Measurements from ENCODE around the gene SPATA2L.
"Not testable (repeated sequence)": the region's sequence is repeated elsewhere in the genome, so short reads cannot be mapped to it uniquely, and the experiment has no call there.

The SPATA2L gene

DNA sequence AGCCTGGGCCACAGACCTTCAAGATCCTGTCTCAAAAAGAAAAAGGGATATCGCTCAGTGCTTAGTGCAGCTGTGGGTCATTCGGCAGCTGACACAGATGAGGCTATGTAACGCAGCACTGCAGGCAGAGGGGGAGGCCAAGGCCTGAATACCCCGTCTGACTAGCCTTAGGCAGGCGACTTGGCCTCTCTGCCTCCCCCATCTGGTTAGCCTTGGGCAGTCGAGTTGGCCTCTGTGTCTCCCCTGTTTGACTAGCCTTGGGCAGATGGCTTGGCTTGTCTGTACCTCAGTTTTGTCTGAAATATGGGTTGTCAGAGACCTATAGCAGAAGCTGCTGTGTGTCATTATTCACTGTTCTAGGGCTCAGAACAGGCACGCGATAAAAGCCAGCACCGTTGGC is 33.9 kb downstream of the SPATA2L start:
- Histone ChIP-seq H3K36me3 (ENCODE audit: control insufficient read depth, insufficient read depth, low read length) (no peaks in the 10 kb centered on the region), H3K27ac (ENCODE audit: low read depth, low read length) (no peak overlapping the region), H3K9ac (ENCODE audit: low read length) (no peak overlapping the region), H3K4me3 (ENCODE audit: low read length) (no peak overlapping the region), H3K27me3 (ENCODE audit: control insufficient read depth, insufficient read depth, low read length) (no peaks in the 10 kb centered on the region), H3K4me1 (ENCODE audit: control insufficient read depth, insufficient read depth, low read length) (no peaks in the 10 kb centered on the region)

- H3K27me3 ChIP-seq (ENCODE audit: control insufficient read depth, insufficient read depth, low read length), result not testable (repeated sequence)
Measured at GRCh38 chr16:89667000-89667399, 34.5 kb downstream of the SPATA2L start.

GRCh38 chr16:89664238-89664637 is 37.3 kb downstream of the SPATA2L start:
- H3K4me1 ChIP-seq (ENCODE audit: control insufficient read depth, insufficient read depth, low read length); H3K27ac ChIP-seq (ENCODE audit: low read depth, low read length); H3K36me3 ChIP-seq (ENCODE audit: control insufficient read depth, insufficient read depth, low read length); H3K9ac ChIP-seq (ENCODE audit: low read length); H3K27me3 ChIP-seq (ENCODE audit: control insufficient read depth, insufficient read depth, low read length); H3K4me3 ChIP-seq (ENCODE audit: low read length): not testable (repeated sequence)

More at GRCh38 chr16:89667000-89667399, 34.5 kb downstream of the SPATA2L start:
- not testable (repeated sequence) for H3K9ac ChIP-seq (ENCODE audit: low read length); H3K4me3 ChIP-seq (ENCODE audit: low read length); H3K27ac ChIP-seq (ENCODE audit: low read depth, low read length); H3K36me3 ChIP-seq (ENCODE audit: control insufficient read depth, insufficient read depth, low read length); H3K4me1 ChIP-seq (ENCODE audit: control insufficient read depth, insufficient read depth, low read length)

- H3K27me3 ChIP-seq (ENCODE audit: control insufficient read depth, insufficient read depth, low read length), result no peaks in the 10 kb centered on the region
- H3K4me3 ChIP-seq (ENCODE audit: low read length), result no peak overlapping the region
- no peak overlapping the region for H3K9ac ChIP-seq (ENCODE audit: low read length)
- peaks cover 12% of the 10 kb centered on the region for H3K4me1 ChIP-seq (ENCODE audit: control insufficient read depth, insufficient read depth, low read length)
- peaks cover 5% of the 10 kb centered on the region for H3K36me3 ChIP-seq (ENCODE audit: control insufficient read depth, insufficient read depth, low read length)
- no peak overlapping the region for H3K27ac ChIP-seq (ENCODE audit: low read depth, low read length)
Measured at GRCh38 chr16:89661215-89661614, 40.3 kb downstream of the SPATA2L start.

GRCh38 chr16:89660146-89660545 is 41.4 kb downstream of the SPATA2L start:
- Histone ChIP-seq H3K27ac (ENCODE audit: low read depth, low read length) (no peak overlapping the region), H3K4me1 (ENCODE audit: control insufficient read depth, insufficient read depth, low read length) (peaks cover 12% of the 10 kb centered on the region), H3K4me3 (ENCODE audit: low read length) (no peak overlapping the region), H3K27me3 (ENCODE audit: control insufficient read depth, insufficient read depth, low read length) (no peaks in the 10 kb centered on the region), H3K9ac (ENCODE audit: low read length) (no peak overlapping the region), H3K36me3 (ENCODE audit: control insufficient read depth, insufficient read depth, low read length) (peaks cover 5% of the 10 kb centered on the region)

- Histone ChIP-seq H3K27ac (ENCODE audit: low read depth, low read length) (peak overlapping the region; percentile 58), H3K4me1 (ENCODE audit: control insufficient read depth, insufficient read depth, low read length) (peaks cover 12% of the 10 kb centered on the region)
Measured at GRCh38 chr16:89658221-89658879, 43.2 kb downstream of the SPATA2L start.

GRCh38 chr16:89657442-89658220 is 43.9 kb downstream of the SPATA2L start, which contains the start of the genes CHMP1A and SPATA33:
Gene CHMP1A (minus strand): TSS chr16:89657708. CDS start chr16:89657588, 120 bp downstream.
Gene SPATA33 (plus strand): TSS chr16:89657836. CDS start chr16:89657912, 76 bp downstream.
- Histone ChIP-seq H3K4me1 (ENCODE audit: control insufficient read depth, insufficient read depth, low read length) (peaks cover 12% of the 10 kb centered on the region), H3K9ac (ENCODE audit: low read length) (peak within 1 kb of the TSS; percentile 62), H3K36me3 (ENCODE audit: control insufficient read depth, insufficient read depth, low read length) (peaks cover 5% of the 10 kb centered on the region), H3K27me3 (ENCODE audit: control insufficient read depth, insufficient read depth, low read length) (no peaks in the 10 kb centered on the region), H3K4me3 (ENCODE audit: low read length) (peak within 1 kb of the TSS; percentile 98), H3K27ac (ENCODE audit: low read depth, low read length) (peak within 1 kb of the TSS; percentile 75)

More at GRCh38 chr16:89658221-89658879, 43.2 kb downstream of the SPATA2L start:
- peaks cover 5% of the 10 kb centered on the region for H3K36me3 ChIP-seq (ENCODE audit: control insufficient read depth, insufficient read depth, low read length)
- H3K4me3 ChIP-seq (ENCODE audit: low read length), result peak overlapping the region; percentile 98
- H3K27me3 ChIP-seq (ENCODE audit: control insufficient read depth, insufficient read depth, low read length), result no peaks in the 10 kb centered on the region
- H3K9ac ChIP-seq (ENCODE audit: low read length), result peak overlapping the region; percentile 57

- H3K27ac ChIP-seq (ENCODE audit: low read depth, low read length), result no peak overlapping the region
- no peaks in the 10 kb centered on the region for H3K27me3 ChIP-seq (ENCODE audit: control insufficient read depth, insufficient read depth, low read length)
- H3K4me1 ChIP-seq (ENCODE audit: control insufficient read depth, insufficient read depth, low read length), result peaks cover 12% of the 10 kb centered on the region
- peak overlapping the region; percentile 98 for H3K4me3 ChIP-seq (ENCODE audit: low read length)
- H3K36me3 ChIP-seq (ENCODE audit: control insufficient read depth, insufficient read depth, low read length), result peaks cover 5% of the 10 kb centered on the region
- H3K9ac ChIP-seq (ENCODE audit: low read length), result no peak overlapping the region
Measured at GRCh38 chr16:89656435-89657121, 44.9 kb downstream of the SPATA2L start.

- Histone ChIP-seq H3K4me1 (ENCODE audit: control insufficient read depth, insufficient read depth, low read length) (peaks cover 12% of the 10 kb centered on the region), H3K9ac (ENCODE audit: low read length) (no peak overlapping the region), H3K4me3 (ENCODE audit: low read length) (no peak overlapping the region), H3K27me3 (ENCODE audit: control insufficient read depth, insufficient read depth, low read length) (no peaks in the 10 kb centered on the region), H3K27ac (ENCODE audit: low read depth, low read length) (no peak overlapping the region), H3K36me3 (ENCODE audit: control insufficient read depth, insufficient read depth, low read length) (peaks cover 3% of the 10 kb centered on the region)
Measured at GRCh38 chr16:89655062-89655643, 46.4 kb downstream of the SPATA2L start.

- H3K36me3 ChIP-seq (ENCODE audit: control insufficient read depth, insufficient read depth, low read length), result peaks cover 3% of the 10 kb centered on the region
- H3K4me3 ChIP-seq (ENCODE audit: low read length), result no peak overlapping the region
- H3K27ac ChIP-seq (ENCODE audit: low read depth, low read length), result no peak overlapping the region
- H3K9ac ChIP-seq (ENCODE audit: low read length), result no peak overlapping the region
- H3K4me1 ChIP-seq (ENCODE audit: control insufficient read depth, insufficient read depth, low read length), result peaks cover 12% of the 10 kb centered on the region
- no peaks in the 10 kb centered on the region for H3K27me3 ChIP-seq (ENCODE audit: control insufficient read depth, insufficient read depth, low read length)
Measured at GRCh38 chr16:89653656-89654295, 47.7 kb downstream of the SPATA2L start.

DNA sequence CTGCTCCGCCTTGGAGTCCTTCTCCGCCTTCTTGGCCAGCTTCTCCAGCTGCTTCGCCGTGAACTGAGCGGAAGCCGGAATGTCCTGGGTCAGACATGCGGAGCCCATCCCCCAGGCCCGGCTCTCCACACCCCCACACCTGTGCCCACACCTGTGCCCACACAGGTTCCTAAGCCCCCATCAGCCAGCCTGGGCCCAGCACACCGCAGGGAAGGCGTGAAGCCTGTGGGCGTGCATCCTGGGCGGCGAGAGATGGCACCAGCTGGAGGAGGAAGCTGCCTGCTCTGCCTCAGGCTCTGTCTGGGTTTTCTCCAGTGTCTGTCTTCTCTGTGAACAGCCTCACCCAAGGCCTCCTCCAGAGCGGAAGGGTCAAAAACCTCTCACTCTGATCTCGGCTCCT is 49.9 kb downstream of the SPATA2L start:
- peaks cover 9% of the 10 kb centered on the region for H3K36me3 ChIP-seq (ENCODE audit: control insufficient read depth, insufficient read depth, low read length)
- peaks cover 2% of the 10 kb centered on the region for H3K4me1 ChIP-seq (ENCODE audit: control insufficient read depth, insufficient read depth, low read length)
- H3K27ac ChIP-seq (ENCODE audit: low read depth, low read length), result no peak overlapping the region
- H3K9ac ChIP-seq (ENCODE audit: low read length), result no peak overlapping the region
- H3K27me3 ChIP-seq (ENCODE audit: control insufficient read depth, insufficient read depth, low read length), result no peaks in the 10 kb centered on the region
- H3K4me3 ChIP-seq (ENCODE audit: low read length), result no peak overlapping the region

GRCh38 chr16:89646906-89647305 is 54.6 kb downstream of the SPATA2L start:
- H3K36me3 ChIP-seq (ENCODE audit: control insufficient read depth, insufficient read depth, low read length), result peaks cover 25% of the 10 kb centered on the region
- no peak overlapping the region for H3K9ac ChIP-seq (ENCODE audit: low read length)
- no peaks in the 10 kb centered on the region for H3K4me1 ChIP-seq (ENCODE audit: control insufficient read depth, insufficient read depth, low read length)
- no peak overlapping the region for H3K4me3 ChIP-seq (ENCODE audit: low read length)
- H3K27ac ChIP-seq (ENCODE audit: low read depth, low read length), result no peak overlapping the region
- no peaks in the 10 kb centered on the region for H3K27me3 ChIP-seq (ENCODE audit: control insufficient read depth, insufficient read depth, low read length)

Measured in rectal smooth muscle tissue (tissue), 1 donor.